Measurements from ENCODE around the gene ERMN.

Gene ERMN

GRCh38 chr2:157269922-157270321 lies 55.7 kb downstream of the ERMN start:
- TF ChIP-seq Cebpa-rat (IDR thresholded peaks at IDR 0.05) = no peak
- Histone ChIP-seq H3K4me2 (no peak overlapping the region), H3K9me3 (no peaks in the 10 kb centered on the region), H4K20me1 (no peaks in the 10 kb centered on the region), H3K27me3 (no peaks in the 10 kb centered on the region), H3K4me1 (no peaks in the 10 kb centered on the region), H3K27ac (no peak overlapping the region), H3K36me3 (no peaks in the 10 kb centered on the region), H3K4me3 (no peak overlapping the region), H3K9ac (no peak overlapping the region)

- Histone ChIP-seq H3K27ac (no peak overlapping the region), H3K4me1 (no peaks in the 10 kb centered on the region), H3K4me3 (no peak overlapping the region), H3K4me2 (no peak overlapping the region), H4K20me1 (no peaks in the 10 kb centered on the region), H3K9ac (no peak overlapping the region), H3K9me3 (no peaks in the 10 kb centered on the region), H3K27me3 (no peaks in the 10 kb centered on the region), H3K36me3 (no peaks in the 10 kb centered on the region)
- TF ChIP-seq Cebpa-rat (IDR thresholded peaks at IDR 0.05) = no peak
Observed at GRCh38 chr2:157269060-157269459, 56.6 kb downstream of the ERMN start.

Measured in BLaER1 (cell line).